GM21576 (cell line): Measurements from ENCODE around the gene CAPN9.
"Not testable (repeated sequence)": the region's sequence is repeated elsewhere in the genome, so short reads cannot be mapped to it uniquely, and the experiment has no call there.

Experiments
- ATAC-seq: cut with Tn5 transposase; IDR thresholded peaks from one replicate; pipeline ENCODE4 v1.9.1; 2021; ENCODE audit warnings: mild to moderate bottlenecking, moderate library complexity; ENCODE audit not compliant: unreplicated experiment

CAPN9 gene

GRCh38 chr1:230844561-230844960 is 97.4 kb downstream of the CAPN9 start:
- ATAC-seq = no peak

GRCh38 chr1:230845184-230845583 is 98.0 kb downstream of the CAPN9 start:
- not testable (repeated sequence) for ATAC-seq

- no peak for ATAC-seq
Observed at GRCh38 chr1:230848235-230848634, 101.0 kb downstream of the CAPN9 start.

GRCh38 chr1:230849451-230850224 is 102.5 kb downstream of the CAPN9 start:
- ATAC-seq = no peak

- ATAC-seq = no peak
Observed at GRCh38 chr1:230850547-230850946, 103.4 kb downstream of the CAPN9 start.

- no peak for ATAC-seq
Observed at GRCh38 chr1:230851291-230851691, 104.1 kb downstream of the CAPN9 start.
